Karpas-422 (cell line): ENCODE results near the gene PLAC8. TPM values are rescaled to one million over a fixed set of nuclear protein-coding genes. Genes with fewer than 3 reads are reported as not detected.
"Not testable (repeated sequence)": the region's sequence is repeated elsewhere in the genome, so short reads cannot be mapped to it uniquely, and the experiment has no call there.

Experiments
- DNase-seq: peaks from one replicate; pipeline ENCODE4 v3.0.0-alpha.2; 2015
- H2AFZ ChIP-seq: fragments of 200-600 bp; sonication (generic); 2 replicates; pipeline ENCODE4 v1.6.1; 2014; ENCODE audit warnings: antibody characterized with exemption, low read length, mixed read lengths
- H3K27ac ChIP-seq: fragments of 200-600 bp; sonication (generic); 2 replicates; pipeline ENCODE4 v1.5.1; 2014; ENCODE audit warnings: mild to moderate bottlenecking, low read length, moderate library complexity
- H3K27me3 ChIP-seq: fragments of 200-600 bp; sonication (generic); 2 replicates; pipeline ENCODE4 v1.6.1; 2014; ENCODE audit warnings: low read length, mixed read lengths
- H3K36me3 ChIP-seq: fragments of 200-600 bp; sonication (generic); 2 replicates; pipeline ENCODE4 v1.6.1; 2014; ENCODE audit warnings: low read length, mixed read lengths; ENCODE audit not compliant: insufficient read depth
- H3K4me1 ChIP-seq: fragments of 200-600 bp; sonication (generic); 2 replicates; pipeline ENCODE4 v1.6.1; 2014; ENCODE audit warnings: mild to moderate bottlenecking, low read length, mixed read lengths
- H3K4me2 ChIP-seq: fragments of 200-600 bp; sonication (generic); 2 replicates; pipeline ENCODE4 v1.6.1; 2014; ENCODE audit warnings: low read length, low read depth, mild to moderate bottlenecking; ENCODE audit not compliant: poor library complexity, severe bottlenecking
- H3K4me3 ChIP-seq: fragments of 200-600 bp; sonication (generic); 2 replicates; pipeline ENCODE4 v1.5.1; 2014; ENCODE audit warnings: mild to moderate bottlenecking, antibody characterized with exemption, low read length, mixed read lengths
- H3K79me2 ChIP-seq: fragments of 200-600 bp; sonication (generic); 2 replicates; pipeline ENCODE4 v1.6.1; 2014; ENCODE audit warnings: mild to moderate bottlenecking, low read length, mixed read lengths
- H3K9ac ChIP-seq: fragments of 200-600 bp; sonication (generic); 2 replicates; pipeline ENCODE4 v1.6.0; 2014; ENCODE audit warnings: low read length
- H3K9me2 ChIP-seq: fragments of 200-600 bp; sonication (generic), shearing (Covaris generic); replicated peaks from 2 replicates; pipeline ENCODE4 v1.6.0; 2014; ENCODE audit warnings: mild to moderate bottlenecking, low read length, moderate library complexity; ENCODE audit not compliant: insufficient read depth
- H3K9me3 ChIP-seq: fragments of 300-700, 200-600 bp; sonication (generic); 2 replicates; pipeline ENCODE4 v1.6.1; 2014; ENCODE audit warnings: low read length, mixed read lengths
- H4K20me1 ChIP-seq: fragments of 200-600 bp; sonication (generic); 2 replicates; pipeline ENCODE4 v1.6.1; 2014; ENCODE audit warnings: mild to moderate bottlenecking, antibody characterized with exemption, low read length, low read depth; ENCODE audit not compliant: insufficient read depth
- total RNA-seq: library from RNA; depleted of rRNA; stranded (reverse); fragments of >200 nt; shearing (Covaris generic); gene quantifications from 2 replicates; pipeline ENCODE4 v1.2.3, GENCODE V29; 2014; ENCODE audit warnings: low replicate concordance

PLAC8 gene
- total RNA-seq, 1 experiment from 2014 or later: not detected

DNA sequence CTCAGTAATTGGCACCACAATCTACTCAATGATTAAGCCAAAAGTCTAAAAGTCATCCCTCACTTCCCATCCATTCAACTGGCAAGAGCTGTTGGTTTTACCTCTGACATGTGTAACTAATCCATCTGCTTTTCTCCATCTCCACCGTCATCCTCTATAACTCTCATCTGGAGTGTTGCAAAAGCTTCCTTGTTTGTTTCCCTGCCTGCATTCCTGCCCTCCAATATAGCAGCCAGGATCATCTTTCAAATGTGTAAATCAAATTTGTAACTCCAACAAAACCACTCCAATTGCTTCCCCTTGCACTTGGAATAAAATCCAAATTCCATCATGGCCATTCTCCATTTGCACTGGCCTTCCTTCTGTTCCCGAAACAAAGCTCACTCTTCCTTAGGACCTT, 4.3 kb upstream of the PLAC8 start:
- Histone ChIP-seq H3K4me3 (no peak overlapping the region), H3K36me3 (no peaks in the 10 kb centered on the region), H3K9me2 (no peaks in the 10 kb centered on the region), H3K27ac (no peak overlapping the region), H3K27me3 (no peaks in the 10 kb centered on the region), H2AFZ (no peak overlapping the region), H4K20me1 (no peaks in the 10 kb centered on the region), H3K79me2 (no peaks in the 10 kb centered on the region), H3K4me2 (no peak overlapping the region), H3K4me1 (no peaks in the 10 kb centered on the region), H3K9me3 (no peaks in the 10 kb centered on the region), H3K9ac (no peak overlapping the region)
- no peak for DNase-seq

DNA sequence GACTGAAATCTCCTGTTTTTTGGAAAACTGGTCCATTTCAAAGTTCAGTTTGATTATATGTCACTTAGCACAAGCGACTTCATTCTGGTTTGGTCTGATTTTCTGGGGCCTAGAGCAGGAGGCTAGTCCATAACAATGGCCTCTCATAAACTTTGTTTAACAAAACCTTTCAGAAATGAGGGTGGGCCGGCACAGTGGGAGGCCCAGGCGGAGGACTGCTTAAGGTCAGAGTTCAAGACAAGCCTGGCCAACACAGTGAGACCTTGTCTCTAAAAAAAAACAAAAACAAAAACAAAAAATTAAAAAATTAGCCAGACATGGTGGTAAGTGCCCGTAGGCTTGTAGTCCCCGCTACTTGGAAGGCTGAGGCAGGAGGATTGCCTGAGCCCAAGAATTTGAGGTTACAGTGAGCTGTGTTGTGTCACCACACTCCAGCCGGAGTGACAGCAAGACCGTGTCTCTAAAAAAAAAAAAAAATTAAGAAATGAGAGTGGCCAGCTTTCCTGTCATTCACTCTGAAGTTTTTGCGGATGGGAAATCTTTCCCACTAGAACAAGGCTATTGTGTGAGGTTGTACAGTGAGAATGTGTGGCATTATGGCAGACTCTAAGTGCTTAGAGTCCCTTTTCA, 1.2 kb upstream of the PLAC8 start:
- H3K4me3 ChIP-seq: no peak overlapping the region
- H3K4me1 ChIP-seq: peaks cover 4% of the 10 kb centered on the region
- H3K9ac ChIP-seq: no peak overlapping the region
- H3K36me3 ChIP-seq: no peaks in the 10 kb centered on the region
- DNase-seq: no peak
- no peaks in the 10 kb centered on the region for H3K9me3 ChIP-seq
- no peaks in the 10 kb centered on the region for H3K79me2 ChIP-seq
- H3K9me2 ChIP-seq: no peaks in the 10 kb centered on the region
- no peak overlapping the region for H3K4me2 ChIP-seq
- H2AFZ ChIP-seq: no peak overlapping the region
- no peaks in the 10 kb centered on the region for H4K20me1 ChIP-seq
- no peak overlapping the region for H3K27ac ChIP-seq
- H3K27me3 ChIP-seq: no peaks in the 10 kb centered on the region

GRCh38 chr4:83115000-83115399, 471 bp upstream of the PLAC8 start:
- Histone ChIP-seq H2AFZ (no peak overlapping the region), H3K4me3 (no peak overlapping the region), H4K20me1 (no peaks in the 10 kb centered on the region), H3K27me3 (no peaks in the 10 kb centered on the region), H3K9ac (no peak overlapping the region), H3K9me2 (no peaks in the 10 kb centered on the region), H3K4me1 (peaks cover 10% of the 10 kb centered on the region), H3K4me2 (no peak overlapping the region), H3K9me3 (no peaks in the 10 kb centered on the region), H3K36me3 (no peaks in the 10 kb centered on the region), H3K27ac (no peak overlapping the region), H3K79me2 (no peaks in the 10 kb centered on the region)
- no peak for DNase-seq

DNA sequence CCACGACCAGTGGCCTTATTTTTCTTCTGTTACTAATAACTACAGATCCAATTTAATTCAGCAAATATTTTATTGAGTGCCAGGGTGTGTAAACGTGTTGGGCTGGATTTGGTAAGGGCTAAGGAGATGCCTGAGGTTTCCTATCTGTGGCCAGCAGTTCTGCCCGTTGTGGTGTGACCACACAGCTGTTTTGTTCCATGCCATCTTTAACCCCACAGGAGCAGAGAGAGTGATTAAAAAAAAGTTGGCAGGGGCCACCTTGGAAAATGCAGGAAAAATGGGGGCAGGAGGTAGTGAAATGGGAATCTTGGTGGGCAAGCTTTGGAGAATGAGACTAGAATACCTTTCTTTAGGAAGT, 1.1 kb downstream of the PLAC8 start:
- H3K4me2 ChIP-seq: no peak overlapping the region
- no peak for DNase-seq
- H3K4me1 ChIP-seq: peaks cover 10% of the 10 kb centered on the region
- no peak overlapping the region for H3K27ac ChIP-seq
- H3K9ac ChIP-seq: no peak overlapping the region
- H4K20me1 ChIP-seq: no peaks in the 10 kb centered on the region
- H3K9me3 ChIP-seq: no peaks in the 10 kb centered on the region
- no peaks in the 10 kb centered on the region for H3K36me3 ChIP-seq
- no peaks in the 10 kb centered on the region for H3K27me3 ChIP-seq
- H2AFZ ChIP-seq: no peak overlapping the region
- H3K4me3 ChIP-seq: no peak overlapping the region
- no peaks in the 10 kb centered on the region for H3K9me2 ChIP-seq
- H3K79me2 ChIP-seq: no peaks in the 10 kb centered on the region

GRCh38 chr4:83112678-83113428, 1.7 kb downstream of the PLAC8 start:
- Histone ChIP-seq H3K9me3 (no peaks in the 10 kb centered on the region), H3K9me2 (no peaks in the 10 kb centered on the region), H3K4me1 (peaks cover 10% of the 10 kb centered on the region), H4K20me1 (no peaks in the 10 kb centered on the region), H3K79me2 (no peaks in the 10 kb centered on the region), H3K27ac (no peak overlapping the region), H2AFZ (no peak overlapping the region), H3K4me3 (no peak overlapping the region), H3K4me2 (no peak overlapping the region), H3K36me3 (no peaks in the 10 kb centered on the region), H3K9ac (no peak overlapping the region), H3K27me3 (no peaks in the 10 kb centered on the region)
- no peak for DNase-seq

DNA sequence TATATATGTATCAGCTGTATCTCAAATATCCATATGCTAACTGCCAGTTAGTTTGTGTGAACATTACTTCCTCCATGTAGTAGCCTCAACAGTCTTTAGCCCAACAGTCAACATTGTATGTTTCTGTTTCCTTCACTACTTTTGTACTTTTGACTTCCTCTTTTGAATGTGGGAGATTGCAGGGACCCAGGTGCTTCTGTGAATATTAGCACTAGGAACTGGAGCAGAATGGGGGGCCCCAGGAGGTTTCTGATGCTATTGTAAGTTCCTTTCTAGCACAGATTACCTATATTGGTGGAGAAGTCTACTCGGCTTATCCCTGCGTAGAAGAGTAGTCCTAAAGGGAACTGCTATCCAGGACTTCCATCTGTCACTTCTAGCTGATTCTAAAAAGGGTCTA, 2.3 kb downstream of the PLAC8 start:
- H3K4me1 ChIP-seq: peaks cover 10% of the 10 kb centered on the region
- H3K27ac ChIP-seq: no peak overlapping the region
- no peak overlapping the region for H3K9ac ChIP-seq
- H2AFZ ChIP-seq: no peak overlapping the region
- no peaks in the 10 kb centered on the region for H3K9me2 ChIP-seq
- H3K9me3 ChIP-seq: no peaks in the 10 kb centered on the region
- no peaks in the 10 kb centered on the region for H3K27me3 ChIP-seq
- H3K36me3 ChIP-seq: no peaks in the 10 kb centered on the region
- H3K4me3 ChIP-seq: no peak overlapping the region
- no peaks in the 10 kb centered on the region for H3K79me2 ChIP-seq
- DNase-seq: peak; percentile 44
- no peaks in the 10 kb centered on the region for H4K20me1 ChIP-seq
- H3K4me2 ChIP-seq: no peak overlapping the region

DNA sequence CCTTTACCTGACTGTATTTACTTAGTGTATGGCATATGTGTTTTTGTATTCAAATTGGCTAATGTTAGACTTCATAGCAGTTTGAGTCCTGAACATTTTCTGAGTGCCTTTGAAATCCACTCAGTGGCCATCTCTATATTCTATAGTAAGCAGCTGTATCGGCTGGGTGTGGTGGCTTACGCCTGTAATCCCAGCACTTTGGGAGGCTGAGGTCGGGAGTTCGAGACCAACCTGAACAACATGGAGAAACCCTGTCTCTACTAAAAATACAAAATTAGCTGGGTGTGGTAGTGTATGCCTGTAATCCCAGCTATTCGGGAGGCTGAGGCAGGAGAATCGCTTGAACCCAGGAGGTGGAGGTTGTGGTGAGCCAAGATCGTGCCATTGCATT, 2.8 kb downstream of the PLAC8 start:
- H3K9me2 ChIP-seq, H3K4me3 ChIP-seq, H3K36me3 ChIP-seq, H2AFZ ChIP-seq, H3K79me2 ChIP-seq, H3K27me3 ChIP-seq, H3K9ac ChIP-seq, DNase-seq, H3K27ac ChIP-seq, H3K4me2 ChIP-seq, H4K20me1 ChIP-seq, H3K9me3 ChIP-seq: not testable (repeated sequence)
- peaks cover 10% of the 10 kb centered on the region for H3K4me1 ChIP-seq

- 0 out of 2 replicates have a peak overlapping the region, but pooled peaks have one; percentile 67 for H3K4me3 ChIP-seq
- no peaks in the 10 kb centered on the region for H3K27me3 ChIP-seq
- H3K36me3 ChIP-seq: no peaks in the 10 kb centered on the region
- H3K9me3 ChIP-seq: no peaks in the 10 kb centered on the region
- no peaks in the 10 kb centered on the region for H3K79me2 ChIP-seq
- no peaks in the 10 kb centered on the region for H3K9me2 ChIP-seq
- H3K4me2 ChIP-seq: peak overlapping the region; percentile 69
- no peak overlapping the region for H3K27ac ChIP-seq
- H4K20me1 ChIP-seq: no peaks in the 10 kb centered on the region
- peak overlapping the region; percentile 59; the same call in 1 of the 2 replicates for H3K9ac ChIP-seq
- H2AFZ ChIP-seq: peak overlapping the region; percentile 94
- H3K4me1 ChIP-seq: peaks cover 10% of the 10 kb centered on the region
- no peak for DNase-seq
These were observed 3.4 kb downstream of the PLAC8 start for GRCh38 chr4:83110970-83111750.
